Activated CD4-positive, CD25-positive, alpha-beta regulatory T cell treated with anti-CD3 and anti-CD28 coated beads, Interleukin-2, amount 50 U/mL, for 24 hours (primary cell): Measurements from ENCODE around the gene EIF5.
"Not testable (repeated sequence)": the region's sequence is repeated elsewhere in the genome, so short reads cannot be mapped to it uniquely, and the experiment has no call there.

Experiments
- ATAC-seq, 2 donors: fragments of 150-1000 bp; cut with Tn5 transposase; one replicate each; pipeline ENCODE4 v1.10.0; 2021; ENCODE audit warnings: mild to moderate bottlenecking in 1 of 2, moderate library complexity in 1 of 2

EIF5 gene

DNA sequence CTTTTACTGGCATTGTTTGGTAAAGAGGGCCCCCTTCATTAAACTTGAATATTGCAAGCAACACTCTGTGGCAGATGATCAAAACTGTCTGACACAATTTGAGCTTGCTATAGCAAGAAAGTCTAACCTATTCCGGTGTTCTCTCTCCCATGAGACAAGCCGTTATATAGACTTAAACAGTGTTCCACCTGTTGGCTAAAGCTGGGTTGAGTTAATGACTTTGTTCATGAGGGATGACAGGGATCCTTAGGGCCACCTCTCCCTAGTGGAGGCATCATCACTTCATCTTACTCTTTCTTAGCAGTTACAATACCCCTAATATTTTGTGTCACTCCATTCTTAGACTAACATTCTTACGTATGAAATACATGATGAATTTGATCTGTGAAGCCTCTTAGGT is 3.8 kb downstream of the EIF5 start:
- no peak for ATAC-seq

- ATAC-seq, result no peak
Observed at GRCh38 chr14:103339561-103339960, 5.5 kb downstream of the EIF5 start.

GRCh38 chr14:103340480-103341212 is 6.6 kb downstream of the EIF5 start:
- ATAC-seq, result no peak

DNA sequence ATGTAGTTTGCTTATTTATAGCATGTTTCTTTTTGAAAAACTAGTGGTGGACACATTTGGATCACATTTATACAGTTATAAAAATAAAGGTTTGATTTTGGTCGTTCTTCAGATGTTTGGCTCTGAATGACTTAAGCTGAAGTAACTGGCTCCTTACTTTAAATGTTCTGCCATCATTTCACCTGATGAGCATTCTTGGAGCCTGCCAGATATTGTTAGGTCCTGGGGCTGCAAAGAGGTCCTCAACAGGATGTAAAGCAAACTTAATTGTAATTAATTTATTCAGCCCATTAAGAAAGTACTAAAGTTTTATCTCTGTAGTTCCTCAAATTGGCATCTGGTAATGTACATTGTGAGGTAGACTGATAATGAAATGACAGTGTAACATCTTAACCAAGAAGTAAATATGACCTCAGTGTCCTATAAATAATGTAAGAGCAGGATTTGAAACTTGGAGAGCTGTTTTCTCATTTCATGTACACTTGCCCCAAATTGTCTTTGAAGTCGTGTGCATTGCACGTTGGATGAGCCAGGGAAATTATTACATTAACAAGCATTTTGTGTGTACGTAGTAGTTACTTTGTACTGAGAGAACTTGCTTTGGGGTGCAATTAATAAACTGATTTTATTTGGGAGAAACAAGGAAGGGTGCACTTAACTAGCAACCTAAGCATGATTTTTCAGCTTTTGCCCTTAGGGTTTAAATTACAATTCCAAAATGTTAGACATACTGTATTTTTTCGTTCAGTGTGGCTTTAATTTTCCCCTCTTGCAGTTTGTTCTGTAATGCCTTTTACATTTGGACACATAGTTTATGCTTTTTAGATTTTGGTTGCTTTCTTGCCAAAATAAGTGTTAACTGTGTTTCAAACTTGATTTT is 7.5 kb downstream of the EIF5 start:
- no peak for ATAC-seq

DNA sequence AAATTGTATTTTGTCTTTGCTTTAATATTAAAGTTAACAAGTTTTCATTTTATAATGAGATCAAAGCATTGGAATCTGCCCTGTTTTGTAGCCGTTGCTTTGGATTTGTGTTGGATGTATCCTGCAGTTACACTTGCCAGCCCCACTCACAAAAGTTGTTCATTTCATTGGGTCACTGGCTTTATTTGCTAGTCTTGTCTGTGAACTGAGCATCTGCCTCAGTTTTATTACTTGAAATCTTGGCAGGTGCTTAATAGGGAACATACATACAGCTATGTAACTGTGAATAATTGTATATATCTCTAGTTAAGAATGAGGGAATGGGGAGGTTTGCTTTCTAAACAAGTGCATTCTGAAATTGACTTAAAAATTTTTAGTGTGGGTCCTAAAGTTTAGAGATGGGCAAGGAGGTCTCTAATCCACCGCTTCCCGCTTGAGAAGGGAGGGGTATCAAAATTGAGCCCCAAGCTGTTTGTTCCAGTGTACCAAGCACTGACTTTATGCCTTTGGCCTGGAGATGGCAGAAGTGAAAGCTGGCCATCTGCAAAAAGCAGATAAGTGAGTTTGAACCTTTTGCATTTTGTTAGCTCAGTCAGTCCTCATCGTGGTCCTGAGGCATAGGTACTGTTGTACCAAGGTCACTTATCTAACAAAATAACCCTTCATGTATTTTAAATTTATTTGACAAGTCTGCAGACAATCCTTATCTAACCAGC is 9.3 kb downstream of the EIF5 start:
- no peak for ATAC-seq

DNA sequence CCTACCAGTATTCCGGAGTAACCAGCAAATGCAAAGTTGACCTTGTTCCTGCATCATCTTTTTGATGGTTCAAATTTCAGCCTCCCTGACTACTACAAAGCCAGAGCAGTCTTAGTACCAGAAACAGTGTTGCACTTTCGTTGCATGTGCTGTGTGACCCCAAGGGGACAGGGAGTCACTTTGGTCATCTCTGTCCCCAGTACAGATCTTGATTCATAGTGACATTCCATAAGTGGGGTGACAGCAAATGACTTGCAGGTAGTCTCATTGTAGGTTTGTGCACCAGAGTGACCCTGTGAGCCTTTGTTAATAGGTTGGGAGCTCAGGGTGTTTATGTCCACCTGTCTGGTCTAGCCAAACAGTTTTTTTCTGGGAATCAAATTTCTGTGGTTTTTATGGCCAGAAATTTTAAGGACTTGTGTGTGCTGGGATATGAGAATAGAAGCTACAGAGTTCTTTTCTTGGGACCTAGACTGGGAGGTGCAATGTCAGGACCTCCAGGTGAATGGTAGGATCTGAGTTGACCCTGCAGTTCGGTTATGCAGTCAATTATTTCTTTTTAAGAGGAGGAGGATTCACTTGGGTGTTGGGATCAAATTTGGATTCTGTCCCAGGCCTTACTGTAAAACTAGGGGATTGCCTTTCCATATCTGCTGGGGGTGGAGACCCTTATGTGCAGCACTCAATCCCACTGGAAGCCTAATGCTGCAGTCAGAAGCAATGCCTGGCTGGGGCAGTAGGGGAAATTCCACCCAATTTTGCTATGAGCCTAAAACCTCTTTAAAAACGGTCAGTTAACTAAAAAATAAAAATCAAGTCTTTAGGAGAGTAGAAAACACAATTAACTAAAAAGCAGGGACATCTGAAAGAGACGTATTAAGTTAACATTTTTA is 10.1 kb downstream of the EIF5 start:
- no peak for ATAC-seq

- ATAC-seq, result no peak
Observed at GRCh38 chr14:103346286-103346685, 12.2 kb downstream of the EIF5 start.

DNA sequence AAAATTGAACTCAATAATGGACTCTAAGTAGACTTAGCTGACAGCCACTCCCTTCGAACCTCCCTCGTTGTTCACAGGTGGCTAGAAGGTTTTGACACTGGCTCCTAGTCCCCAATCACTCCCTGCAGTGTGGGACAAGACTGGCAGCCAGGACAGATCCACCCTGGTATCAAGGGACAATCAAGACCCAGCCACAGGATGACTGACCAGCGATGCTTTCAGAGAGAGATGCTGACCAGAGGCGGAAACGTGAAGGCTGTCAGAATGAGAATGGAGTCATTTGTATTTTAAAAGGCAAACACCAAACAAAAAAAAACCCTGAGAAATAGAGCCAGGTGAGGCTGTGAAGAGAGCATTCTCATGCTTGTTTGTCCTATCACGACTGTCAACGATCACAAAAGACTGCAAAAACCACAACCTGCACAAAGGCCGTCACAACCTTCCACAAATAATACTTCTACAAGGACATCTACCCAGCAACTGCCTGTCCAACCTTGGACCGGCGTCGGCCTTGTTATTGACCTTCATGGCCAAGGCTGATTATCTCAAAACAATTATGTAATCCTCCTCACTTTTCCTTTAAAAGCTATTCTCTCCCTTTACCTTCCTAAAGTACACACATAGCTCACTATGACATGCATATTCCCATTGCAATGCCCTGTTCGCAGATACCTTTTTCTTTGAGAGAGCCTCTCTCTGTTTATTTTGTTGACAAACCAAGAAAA is 13.2 kb downstream of the EIF5 start:
- ATAC-seq, result peak in 1 of 2 donors; percentile 4

GRCh38 chr14:103348154-103348553 is 14.1 kb downstream of the EIF5 start:
- no peak for ATAC-seq

- ATAC-seq, result no peak
Observed at GRCh38 chr14:103349982-103350381, 15.9 kb downstream of the EIF5 start.

DNA sequence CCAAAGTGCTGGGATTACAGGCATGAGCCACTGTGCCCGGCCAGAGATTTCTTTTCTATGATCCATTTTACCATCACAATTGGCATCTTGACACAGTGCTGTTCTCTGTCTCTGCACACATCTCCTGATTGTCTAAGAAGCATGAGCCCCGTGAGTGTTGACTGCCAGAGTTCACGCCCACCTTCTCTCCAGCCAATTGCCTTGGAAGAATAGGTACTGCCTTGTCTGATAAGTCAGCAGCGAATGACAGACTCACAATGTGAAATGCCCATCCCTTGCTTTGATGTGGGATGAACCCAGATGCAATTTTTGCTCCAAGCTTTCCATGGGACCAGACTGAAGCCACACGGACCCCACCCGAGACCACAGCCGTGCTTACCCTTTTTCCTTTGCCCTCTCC is 19.3 kb downstream of the EIF5 start:
- ATAC-seq, result no peak

DNA sequence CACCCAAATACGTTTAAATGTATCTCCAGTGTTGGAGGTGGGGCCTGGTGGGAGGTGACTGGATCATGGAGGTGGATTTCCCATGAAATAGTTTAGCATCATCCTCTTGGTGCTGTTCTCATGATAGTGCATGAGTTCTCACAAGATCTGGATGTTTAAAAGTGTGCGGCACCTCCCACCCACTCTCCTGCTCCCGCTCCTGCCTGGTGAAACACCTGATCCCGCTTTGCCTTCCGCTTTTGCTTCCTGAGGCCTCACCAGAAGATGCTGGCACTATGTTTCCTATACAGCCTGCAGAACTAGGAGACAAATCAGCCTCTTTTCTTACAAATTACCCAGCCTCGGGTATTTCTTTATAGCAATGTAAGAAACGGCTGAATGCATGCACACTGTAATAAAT is 20.1 kb downstream of the EIF5 start:
- ATAC-seq, result no peak

GRCh38 chr14:103356024-103356682 is 22.1 kb downstream of the EIF5 start:
- no peak for ATAC-seq

- ATAC-seq, result not testable (repeated sequence)
Observed at GRCh38 chr14:103357552-103357951, 23.5 kb downstream of the EIF5 start.

DNA sequence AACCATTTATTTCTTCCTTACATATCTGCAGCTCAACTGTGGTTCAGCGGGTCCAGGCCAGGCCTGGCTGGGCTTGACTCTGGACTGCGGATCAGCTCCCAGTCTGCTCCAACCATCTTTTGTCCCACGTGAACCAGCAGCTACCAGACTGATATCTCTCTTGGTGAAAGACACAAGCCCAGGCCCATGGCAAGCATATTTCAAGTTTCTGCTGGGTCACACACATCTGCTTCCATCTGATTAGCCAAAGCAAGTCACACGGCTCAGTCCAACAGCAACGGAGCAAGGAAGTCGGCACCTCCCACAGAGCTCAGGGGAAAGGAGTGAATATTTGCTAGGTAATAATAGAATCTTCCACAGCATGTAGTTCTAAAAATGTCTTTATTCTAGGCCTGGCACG is 26.5 kb downstream of the EIF5 start:
- no peak for ATAC-seq

DNA sequence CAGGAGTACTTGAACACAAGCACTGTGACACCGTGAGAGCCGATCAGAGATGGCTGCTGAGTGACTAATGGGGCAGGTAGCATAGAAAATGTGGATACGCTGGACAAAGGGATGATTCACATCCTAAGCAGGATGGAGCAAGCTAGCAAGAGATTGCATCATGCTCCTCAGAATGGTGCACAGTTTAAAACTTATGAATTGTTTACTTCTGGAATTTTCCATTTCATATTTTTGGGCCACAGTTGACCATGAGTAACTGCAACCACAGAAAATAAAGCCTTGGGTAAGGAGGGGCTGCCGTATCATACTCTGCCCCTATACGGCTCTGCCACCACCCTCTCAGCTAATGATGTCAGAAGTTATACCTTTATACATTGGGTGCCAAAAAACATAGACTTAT is 27.8 kb downstream of the EIF5 start:
- peak in 1 of 2 donors; percentile 49 for ATAC-seq

GRCh38 chr14:103362780-103363179 is 28.7 kb downstream of the EIF5 start:
- no peak for ATAC-seq

- no peak for ATAC-seq
Observed at GRCh38 chr14:103366741-103367140, 32.7 kb downstream of the EIF5 start.

DNA sequence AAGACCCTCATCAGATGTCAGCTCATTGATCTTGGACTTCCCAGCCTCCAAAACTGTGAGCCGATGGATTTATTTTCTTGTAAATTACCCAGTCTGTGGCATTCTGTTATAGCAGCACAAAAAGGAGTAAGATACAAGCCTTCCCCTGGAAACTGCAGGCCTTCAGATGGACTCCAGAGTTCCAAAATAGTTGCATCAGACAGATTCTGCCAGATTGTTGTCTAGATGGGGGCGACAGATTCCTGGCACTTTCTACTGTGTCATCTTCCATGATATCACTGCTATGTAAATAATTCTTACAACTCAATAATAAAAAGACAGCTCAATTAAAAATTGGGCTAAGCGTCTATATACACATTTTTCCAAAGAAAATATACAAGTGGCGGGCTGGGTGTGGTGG is 34.0 kb downstream of the EIF5 start:
- no peak for ATAC-seq

GRCh38 chr14:103370087-103370486 is 36.0 kb downstream of the EIF5 start:
- ATAC-seq, result no peak

DNA sequence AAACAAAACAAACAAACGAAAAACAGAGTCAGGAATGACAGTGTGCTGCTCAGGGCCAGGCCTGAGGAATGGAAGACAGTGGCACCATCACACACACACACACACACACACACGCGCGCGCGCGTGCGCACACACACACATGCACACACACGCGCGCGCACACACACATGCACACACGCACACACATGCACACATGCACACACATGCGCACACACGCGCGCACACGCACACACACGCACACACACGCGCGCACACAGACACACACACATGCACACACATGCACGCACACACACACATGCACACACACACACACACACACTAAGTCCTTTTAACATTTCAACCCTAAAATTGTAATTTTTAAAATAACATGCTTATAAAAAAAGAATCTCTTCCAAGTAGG is 38.0 kb downstream of the EIF5 start:
- ATAC-seq, result no peak
